COLO668 (cell line): ENCODE data around the gene GLI3.
"Not testable (repeated sequence)": the region's sequence is repeated elsewhere in the genome, so short reads cannot be mapped to it uniquely, and the experiment has no call there.

ENCODE experiments used
- DNase-seq: peaks from one replicate; lab custom pipeline; 2025; ENCODE audit not compliant: unreplicated experiment; lab: John Stamatoyannopoulos, UW

Gene GLI3

DNA sequence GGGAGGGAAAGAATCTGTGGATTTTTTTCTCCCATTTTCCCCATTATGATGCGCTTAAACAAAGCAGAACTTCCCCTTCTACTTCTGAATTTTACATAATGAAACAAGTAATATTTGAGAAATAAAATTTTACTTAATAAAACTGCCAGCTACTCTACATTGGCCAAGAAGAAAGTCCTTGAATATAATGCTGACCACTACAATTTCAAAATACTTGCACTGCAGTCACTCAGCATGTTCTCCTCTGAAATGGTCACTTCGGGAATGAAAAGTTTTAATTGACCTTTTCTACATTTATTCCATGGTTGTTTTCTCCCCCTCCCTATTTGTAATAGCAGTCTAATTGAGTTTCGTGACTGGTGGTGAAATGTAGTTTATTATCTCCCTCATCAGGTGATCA is 23.9 kb downstream of the GLI3 start:
- DNase-seq: no peak

DNA sequence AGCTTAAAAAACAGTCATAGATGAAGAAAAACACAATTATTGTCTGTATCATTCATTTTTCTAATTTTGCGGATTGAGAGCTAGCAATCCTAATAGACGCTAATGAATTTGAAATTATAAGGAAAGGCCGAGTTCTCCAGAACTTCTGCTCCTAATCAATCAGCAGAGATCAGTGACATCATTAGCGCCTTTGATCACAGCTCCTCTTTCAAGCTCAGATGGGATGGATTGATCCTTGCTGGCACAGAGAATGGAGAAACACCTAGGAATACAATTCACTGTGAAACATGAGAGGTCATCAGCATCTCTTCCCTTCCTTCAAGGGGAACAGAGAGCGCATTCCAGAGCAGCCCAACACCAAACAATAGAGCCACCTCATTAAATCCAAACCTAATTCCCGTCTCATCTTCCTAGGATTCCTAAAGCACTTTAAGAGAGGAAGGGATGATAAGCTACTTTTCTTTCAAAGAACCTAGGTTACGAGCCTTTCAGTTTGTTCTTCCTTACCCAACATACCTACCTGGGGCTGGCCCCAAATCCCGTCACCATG is 24.4 kb downstream of the GLI3 start:
- DNase-seq: no peak

DNA sequence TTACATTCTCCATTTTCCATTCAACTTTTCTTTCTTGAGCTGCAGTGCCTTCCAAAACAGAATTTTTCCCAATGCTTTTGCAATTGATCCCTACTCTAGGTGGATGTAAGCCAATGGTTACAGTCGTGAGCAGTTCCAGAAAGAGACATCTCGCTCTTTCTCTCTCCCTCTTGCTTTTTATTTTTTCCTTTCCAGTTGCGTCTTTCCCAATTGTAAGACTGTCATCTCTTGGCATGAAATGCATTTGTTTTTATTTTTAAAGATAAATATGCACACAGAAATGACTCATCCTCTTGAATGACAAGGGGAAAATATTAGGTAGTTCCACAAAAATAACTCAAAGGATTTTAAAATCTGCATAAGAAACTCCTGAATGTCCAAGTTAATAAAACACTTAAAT is 25.1 kb downstream of the GLI3 start:
- no peak for DNase-seq

DNA sequence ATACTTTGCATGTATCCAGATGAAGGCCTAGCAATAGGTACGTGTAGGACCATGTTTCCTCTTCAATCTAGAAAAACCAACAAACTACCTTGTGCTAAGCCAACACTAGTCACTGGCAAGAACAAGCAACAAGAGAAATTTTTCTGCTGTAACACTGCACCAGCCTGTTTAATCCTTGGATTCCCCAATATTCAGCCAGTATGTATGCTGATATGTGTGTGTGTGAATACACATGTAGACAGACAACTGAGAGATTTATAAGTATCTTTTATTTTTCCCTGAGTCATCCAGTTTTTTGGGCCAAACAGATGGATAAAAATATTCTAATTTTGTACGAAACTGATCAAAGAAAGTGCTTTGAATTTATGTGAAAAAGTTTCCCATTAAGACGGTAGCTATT is 26.2 kb downstream of the GLI3 start:
- no peak for DNase-seq

DNA sequence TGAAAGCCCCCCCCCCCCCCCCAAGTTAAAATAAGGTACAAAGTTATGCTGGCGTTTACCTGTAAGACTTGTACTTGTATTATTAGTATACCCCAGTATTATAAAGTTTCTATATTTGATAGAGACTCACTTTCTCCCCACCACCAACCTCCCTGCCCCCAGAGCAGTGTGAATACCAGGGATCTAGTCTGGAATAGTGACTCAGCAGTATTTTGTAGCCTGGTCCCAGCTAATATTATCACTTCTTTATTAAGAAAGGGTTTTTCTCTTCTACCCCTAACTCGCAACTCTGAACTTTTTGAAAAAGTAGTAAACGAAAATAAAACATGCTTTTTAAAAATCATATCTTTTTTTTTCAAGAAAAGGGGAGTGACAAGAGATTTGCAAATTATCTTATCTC is 26.7 kb downstream of the GLI3 start:
- no peak for DNase-seq

DNA sequence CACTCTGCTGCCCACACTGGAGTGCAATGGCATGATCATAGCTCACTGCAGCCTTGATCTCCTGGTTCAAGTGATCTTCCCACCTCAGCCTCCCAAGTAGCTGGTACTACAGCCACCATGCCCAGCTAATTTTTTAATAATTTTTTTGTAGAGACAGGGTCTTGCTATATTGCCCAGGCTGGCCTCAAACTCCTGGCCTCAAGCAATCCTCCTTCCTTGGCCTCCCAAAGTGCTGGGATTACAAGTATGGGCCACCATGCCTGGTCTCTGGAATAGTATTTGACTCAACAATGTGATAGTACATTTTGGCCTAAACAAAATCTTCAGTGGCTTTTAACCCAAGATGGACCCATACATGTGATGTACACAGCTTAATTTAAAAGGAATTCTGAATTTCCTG is 27.9 kb downstream of the GLI3 start:
- DNase-seq: not testable (repeated sequence)

DNA sequence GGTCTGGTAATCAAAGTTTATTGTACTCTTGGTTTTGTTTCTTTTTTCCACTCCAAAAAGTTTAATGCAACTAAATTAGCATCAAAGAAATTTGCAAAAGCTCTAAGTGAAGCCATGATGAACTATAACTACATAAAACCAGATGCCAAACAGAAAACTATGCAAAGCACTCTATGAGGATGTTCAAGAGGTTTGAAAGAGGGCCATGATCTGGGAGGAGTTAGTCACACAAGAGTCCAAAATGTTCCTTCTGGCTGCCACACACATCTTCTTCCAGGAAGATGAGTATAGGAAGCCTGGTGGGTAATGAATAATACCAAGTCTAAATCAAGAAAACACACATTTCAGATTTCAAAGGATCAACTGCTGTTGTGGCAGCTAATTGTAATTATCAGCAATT is 28.4 kb downstream of the GLI3 start:
- DNase-seq: no peak

DNA sequence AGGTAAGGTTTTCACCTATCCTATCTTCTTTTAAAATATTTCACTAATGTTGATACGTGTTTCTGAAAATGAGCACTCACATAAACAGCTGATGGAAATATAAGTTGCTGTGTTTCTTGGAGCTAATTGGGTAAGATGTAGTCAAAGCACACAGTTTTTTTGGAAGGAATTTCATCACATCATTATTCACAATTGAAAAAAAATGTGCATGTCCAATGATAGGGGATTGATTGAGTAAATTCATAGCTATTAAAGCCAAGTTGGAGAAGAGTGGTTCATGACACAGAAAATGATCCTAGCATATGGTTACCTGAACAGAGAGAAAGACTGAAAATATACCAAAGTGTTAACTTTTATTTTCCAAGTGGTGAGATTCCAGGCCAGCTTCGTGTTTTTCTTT is 29.6 kb downstream of the GLI3 start:
- DNase-seq: no peak

DNA sequence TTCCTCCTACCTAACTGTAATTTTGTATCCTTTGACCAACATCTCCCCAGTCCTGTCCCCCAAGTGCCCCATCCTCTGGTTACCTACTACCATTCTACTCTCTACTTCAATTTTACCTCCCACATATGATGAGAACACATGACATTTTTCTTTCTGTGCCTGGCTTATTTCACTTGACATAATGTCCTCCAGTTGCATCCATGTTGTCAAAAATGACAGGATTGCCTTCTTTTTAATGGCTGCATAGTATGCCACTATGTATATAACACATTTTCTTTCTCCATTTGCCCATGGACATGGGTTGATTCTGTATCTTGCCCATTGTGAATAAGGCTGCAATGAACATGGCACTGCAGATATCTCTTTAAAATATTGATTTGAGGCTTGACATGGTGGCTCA is 33.7 kb downstream of the GLI3 start:
- DNase-seq: no peak

DNA sequence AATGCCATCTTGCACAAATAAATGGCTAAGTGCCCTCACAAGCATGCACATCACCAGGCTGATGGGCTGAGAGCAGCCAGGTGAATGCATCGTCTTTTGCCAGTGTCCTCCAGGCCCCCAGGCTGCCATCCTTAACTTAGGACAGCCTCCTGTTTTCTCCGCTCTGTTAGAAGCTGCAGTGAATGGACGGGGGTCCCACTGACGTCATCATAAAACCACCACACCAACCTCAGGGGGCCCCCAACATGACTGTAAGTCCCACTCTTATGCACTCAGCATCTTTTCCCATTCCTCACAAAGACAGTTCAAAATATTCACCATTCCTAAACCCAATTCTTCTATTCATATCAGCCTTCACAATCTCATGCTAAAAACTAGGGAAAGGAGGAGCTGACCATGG is 34.4 kb downstream of the GLI3 start:
- no peak for DNase-seq

DNA sequence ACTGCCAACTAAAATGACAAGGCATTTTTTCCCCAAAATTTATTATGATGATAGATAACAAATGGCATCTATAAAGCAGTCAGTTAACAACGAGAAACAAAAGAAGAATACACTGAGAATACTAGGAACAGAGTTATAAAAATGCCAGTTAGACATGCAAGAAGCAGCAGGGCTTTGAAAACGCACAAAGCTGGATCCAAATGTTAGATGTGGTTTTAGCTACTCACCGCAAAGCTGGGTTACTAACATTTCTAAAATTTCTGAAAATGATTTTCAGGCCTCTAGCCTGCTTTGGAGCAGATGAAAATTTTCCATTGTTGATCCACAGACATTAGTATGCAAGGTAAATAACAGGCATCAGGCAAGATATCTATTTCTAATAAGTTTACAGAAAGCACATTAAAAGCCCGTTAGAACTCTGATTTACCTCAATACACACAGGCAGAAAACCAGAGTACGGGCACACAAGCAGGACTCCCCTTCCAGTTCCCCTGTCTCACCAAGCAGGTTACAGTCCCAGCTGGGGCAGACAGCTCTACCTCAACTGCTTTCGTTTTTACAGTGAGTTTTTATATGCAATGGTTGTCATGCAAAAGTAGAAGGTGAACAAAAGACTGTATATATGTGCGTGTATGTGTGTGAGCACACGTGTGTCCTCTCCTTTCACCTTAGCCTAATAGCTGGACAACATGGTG is 37.9 kb downstream of the GLI3 start:
- DNase-seq: no peak

DNA sequence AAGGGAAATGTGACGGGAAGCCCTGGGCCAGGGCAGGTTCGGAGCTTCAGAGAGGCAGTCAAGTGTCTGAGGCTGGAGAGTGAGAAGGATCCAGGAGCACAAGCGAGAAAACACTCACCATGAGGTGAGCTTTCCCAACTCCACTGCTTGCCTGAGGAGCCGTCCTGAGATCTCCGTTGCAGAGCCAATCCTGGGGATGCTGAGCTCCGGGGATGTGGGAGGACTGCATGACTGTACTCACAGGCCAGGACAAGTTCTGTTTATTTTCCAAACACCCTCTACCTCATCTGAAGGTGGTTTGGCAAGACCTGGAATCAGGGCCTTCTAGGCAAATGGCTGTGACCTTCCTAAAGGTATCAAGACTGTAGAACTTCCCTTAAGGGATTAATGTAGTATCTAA is 38.7 kb downstream of the GLI3 start:
- DNase-seq: no peak

DNA sequence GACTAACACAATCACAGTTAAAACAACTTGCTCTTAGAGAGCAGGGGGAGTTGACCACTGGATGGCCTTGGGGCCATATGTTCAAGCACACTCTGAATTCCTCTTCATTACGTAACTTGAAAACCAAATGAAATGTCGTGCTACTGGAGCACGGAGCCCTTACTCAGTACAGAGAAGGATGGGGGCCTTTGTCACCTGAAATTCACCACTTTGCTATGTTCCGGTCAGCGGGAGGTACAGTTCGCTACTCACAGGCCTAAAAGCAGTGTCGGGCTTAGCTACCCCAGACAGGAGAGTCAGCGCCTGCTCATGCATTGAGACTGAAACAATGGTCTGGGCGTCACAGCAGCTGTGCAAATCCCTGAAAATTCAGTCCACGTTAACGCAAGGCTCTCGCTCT is 39.6 kb downstream of the GLI3 start:
- DNase-seq: no peak

DNA sequence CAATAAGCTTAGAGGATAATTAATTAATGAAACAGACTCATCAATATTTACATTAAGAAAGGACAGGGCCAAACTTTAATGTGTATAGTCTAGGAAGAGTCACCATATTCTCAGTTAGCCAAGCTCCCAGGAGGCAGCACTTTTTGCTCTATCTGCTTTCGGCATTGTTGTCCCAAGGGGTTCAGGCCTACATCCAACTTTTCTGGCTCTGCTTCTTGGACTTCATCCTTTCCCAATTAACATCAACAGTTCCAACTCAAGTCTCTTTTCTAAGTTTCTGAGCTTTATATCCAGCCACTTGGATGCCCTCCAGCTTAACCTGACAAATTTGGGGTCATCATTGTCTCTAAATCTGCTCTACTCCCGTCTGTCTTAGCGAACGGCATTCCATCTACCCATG is 42.8 kb downstream of the GLI3 start:
- no peak for DNase-seq

DNA sequence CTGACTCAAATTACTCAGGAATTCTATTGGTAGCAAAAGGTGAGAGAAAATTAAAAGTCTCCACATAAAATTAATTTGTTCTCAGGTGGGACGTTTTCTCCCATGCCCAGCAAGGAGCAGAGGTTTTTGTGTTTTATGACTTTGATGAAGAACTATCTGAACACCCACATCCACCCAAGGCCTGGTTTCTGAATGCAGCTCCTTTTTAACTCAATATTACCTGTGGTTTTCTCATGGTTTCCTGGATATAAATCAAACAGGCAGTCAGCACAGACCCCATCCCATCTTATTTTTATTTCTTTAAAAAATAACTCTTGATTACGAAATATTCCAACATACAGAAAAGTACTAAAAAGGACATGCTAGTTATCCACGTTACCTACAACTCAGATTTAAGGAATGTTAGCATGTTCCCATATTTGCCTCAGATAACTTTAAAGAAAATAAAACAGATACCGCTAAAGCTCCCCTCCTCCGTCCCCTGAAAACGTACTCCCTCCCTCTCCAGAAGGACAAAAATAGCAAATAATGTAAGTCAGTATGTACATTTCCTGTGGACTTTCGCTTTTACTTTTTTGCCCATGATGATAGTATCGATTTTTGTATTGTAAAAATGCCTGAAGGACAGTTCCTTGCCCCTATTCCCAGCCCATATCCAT is 43.4 kb downstream of the GLI3 start:
- DNase-seq: no peak

DNA sequence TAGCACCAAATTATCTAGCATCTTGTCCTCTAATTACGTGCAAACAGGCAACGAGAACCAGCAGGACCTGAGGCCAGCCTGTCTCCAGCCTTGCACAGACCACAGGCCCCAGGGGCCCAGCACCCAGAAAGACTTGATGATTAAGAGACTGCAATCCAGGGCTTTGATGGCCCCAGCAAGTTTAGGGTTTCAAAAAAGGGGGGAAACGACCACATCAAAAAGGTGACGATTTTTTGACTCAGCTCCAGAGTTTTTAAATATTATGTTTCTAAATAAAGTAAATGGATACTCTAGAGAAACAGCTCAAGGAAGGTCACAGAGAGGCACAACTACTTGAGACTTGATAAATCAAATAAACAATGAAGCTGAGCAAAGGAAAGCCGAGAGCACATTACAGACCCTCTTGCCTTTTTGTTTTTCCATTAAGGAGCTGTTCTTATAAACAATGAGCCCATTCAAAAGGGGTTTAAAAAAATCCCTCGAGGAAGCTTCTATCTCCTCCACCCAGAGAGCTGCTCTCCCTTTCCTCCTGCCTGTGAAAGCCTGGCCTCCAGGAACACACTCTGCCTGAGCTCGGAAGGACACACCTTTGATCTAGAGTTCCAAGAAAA is 44.1 kb downstream of the GLI3 start:
- DNase-seq: no peak

DNA sequence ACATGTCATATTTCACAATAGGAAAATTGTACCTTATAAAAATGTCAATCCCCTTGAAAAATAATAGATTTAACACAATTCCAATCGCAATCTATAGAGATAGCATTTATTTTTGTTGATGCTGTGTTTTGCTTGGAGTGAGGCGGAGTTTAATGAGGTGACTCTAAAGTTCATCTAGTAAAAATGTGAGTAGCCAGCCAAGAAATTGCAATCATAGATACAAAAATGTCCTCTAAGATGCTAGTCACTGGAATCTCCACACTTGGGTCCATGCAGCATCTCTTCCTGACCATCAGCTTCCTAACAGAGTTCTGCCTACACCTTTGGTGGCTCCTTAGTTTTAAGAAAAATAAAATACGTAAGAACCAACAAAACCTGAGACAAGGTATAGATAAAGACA is 44.9 kb downstream of the GLI3 start:
- DNase-seq: no peak

DNA sequence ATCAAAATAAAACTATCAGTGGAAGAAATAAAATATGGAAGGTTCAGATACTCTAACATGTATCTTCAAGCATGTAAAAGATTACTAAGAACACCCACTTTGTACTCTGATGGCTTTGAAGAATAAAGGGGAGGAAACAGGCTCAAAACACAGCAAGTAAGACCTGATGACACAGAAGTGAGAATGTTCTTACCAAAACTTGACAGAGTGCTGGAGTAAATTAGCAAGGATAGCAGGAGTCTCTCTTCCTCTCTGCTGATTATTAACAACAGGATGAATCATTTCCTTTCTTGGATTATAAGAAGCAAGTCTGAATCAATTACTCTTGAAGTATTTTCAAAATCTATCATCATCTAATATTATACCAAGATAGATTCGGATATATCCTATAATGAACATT is 47.5 kb downstream of the GLI3 start:
- DNase-seq: no peak

DNA sequence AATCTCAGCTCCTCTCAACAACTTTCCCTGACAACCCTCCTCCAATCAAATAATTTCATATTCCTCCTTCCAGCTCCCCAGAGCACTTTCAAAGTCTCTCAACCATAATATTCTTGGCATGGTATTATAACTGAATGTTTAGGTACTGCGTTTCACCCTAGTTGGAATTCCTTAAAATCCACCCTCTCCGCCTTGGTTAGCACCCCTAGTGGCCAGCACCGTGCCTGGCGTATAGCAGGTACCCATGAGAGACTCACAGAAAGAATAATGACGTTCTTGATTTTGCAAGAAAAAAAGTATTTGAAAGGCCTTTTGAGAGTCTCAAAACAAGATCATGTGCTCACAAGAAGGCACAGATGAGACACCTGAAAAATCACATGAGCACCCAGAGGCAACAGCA is 50.9 kb downstream of the GLI3 start:
- DNase-seq: no peak

DNA sequence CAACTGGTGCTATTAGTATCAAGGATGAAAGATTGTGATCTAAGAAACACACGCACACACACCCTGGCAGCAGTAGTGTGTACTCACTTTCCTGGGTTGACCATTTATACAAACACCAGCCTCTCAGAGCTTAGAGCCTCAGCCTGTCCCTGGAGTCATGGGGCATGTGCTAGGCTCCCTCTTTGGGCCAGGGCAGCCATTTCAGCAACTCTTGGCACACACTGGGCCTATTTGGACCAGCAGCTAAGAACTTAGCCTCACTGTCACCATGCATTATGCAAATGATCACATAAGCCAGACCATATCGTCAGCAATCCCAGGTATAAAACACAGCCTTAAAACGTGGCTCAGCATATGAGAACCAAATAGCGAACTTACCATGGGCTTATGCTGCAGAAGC is 51.3 kb downstream of the GLI3 start:
- no peak for DNase-seq

DNA sequence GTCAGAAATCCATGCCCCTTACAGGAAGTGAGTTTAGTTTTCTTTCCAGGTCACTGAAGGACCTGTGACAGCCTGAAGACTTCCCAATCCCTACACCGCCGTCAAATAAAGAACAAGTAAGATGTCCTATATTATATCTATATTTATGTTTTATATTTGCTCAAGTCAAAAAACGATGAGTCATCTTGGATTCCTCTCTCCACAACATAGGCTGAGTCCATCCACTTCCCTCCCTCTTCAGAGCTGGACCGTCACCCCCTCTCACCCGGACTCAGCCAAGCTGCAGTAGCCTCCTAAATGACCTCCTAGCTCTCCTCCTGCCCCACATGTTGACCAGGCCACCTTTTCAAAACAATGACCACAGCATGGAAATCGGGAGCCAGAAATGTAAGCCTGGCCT is 53.5 kb downstream of the GLI3 start:
- DNase-seq: no peak

DNA sequence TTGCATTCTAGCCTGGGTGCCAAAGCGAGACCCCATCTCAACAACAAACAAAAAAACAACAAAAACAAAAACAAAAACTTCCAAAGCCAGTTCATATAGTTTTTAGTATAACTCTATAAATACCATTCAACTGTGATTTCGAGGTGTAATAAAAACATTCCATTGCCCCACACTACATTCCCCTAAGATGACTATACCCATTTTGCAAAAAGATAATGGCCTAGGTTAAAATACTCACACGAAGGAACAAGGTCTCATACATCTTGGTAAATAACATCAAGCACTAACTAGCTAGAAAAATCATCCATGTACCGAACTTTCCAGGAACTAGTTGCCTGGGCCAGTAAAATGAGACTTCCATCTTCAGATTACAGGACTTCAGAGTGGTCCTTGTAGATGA is 55.4 kb downstream of the GLI3 start:
- no peak for DNase-seq
